HTR-8/SVneo (cell line): ENCODE results near the gene KRT5.

Source experiments
- DNase-seq: peaks from one replicate; pipeline ENCODE4 v3.0.0; 2011; ENCODE audit warnings: low spot score, mixed read lengths; ENCODE audit not compliant: insufficient read length
- FAIRE-seq: peaks from 2 replicates; lab custom pipeline; 2011; peaks lifted over from hg19 to GRCh38; lab: Jason Lieb, UNC

Gene KRT5

DNA sequence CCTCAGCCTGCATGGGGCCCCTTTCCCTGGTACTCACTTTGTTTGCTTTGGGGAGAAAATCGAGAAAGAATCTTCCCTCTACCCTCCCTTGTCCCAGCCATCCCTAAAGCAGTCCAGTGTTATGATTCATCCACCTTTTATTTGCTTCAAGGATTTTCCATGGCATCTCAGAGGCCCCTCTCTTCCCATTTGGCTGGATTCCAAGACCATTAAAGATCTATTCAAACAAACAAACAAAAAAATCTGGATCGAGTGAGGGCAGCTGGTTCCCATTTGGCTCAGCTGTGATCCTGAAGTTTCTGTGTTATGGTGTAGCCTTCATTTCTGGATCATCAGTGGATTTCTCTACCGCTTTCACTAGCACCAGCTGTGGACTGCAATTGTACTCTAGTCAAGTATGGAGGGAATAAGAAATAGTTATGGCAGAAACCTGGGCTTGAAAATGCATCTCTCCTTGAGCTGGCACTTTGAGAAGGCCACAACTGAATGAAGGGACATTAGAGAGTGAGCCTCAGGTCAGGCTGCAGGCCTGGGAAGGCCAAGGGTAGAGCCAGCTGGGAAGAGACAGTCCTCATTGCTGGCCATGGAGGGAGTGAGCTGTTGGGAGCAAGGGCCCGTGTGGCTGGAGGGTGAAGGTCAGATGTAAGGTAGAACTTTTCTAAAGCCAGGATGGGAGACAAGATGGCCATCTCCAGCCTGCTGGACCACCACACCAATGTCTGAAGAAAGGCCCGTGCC lies 19.1 kb upstream of the KRT5 start:
- peak; percentile 73 for DNase-seq
- no peak for FAIRE-seq

DNA sequence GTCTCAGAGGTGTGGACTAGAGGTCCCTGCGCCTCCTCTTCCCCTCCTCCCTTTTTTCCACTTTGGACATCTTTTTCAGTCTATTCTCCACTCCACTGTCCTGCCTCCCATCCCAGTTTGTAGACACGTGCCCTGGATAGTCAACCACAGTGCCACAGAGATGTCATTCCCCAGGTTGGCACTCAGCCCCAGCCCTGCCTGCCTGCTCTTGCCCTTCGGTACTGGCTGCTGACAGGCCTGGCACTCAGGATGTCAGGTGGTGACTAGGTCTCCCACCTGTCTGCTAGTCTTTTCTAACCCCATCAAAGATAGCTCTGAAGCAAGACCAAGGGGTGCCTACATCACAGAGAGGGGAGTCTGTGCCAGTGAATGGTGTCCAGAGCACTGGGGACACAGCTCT lies 16.9 kb upstream of the KRT5 start:
- FAIRE-seq = no peak
- DNase-seq = no peak

DNA sequence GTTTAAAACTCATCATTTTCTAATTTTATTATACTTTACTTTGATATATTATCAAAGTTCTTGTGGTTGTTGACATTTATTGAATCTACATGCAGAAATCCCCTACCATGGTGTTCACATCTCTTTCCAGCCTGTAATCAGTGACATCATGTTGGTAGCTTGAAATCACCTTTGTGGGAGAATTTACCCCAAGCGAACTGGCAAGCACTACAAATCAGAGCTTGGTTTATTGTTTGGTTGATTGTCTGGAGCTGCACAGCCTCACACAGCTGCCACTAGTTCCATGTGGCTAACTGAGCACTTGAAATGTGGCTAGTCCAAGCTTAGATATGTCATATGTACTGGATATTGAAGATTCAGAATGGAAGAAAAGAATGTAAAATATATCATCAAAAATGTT lies 15.4 kb upstream of the KRT5 start:
- FAIRE-seq = no peak

DNA sequence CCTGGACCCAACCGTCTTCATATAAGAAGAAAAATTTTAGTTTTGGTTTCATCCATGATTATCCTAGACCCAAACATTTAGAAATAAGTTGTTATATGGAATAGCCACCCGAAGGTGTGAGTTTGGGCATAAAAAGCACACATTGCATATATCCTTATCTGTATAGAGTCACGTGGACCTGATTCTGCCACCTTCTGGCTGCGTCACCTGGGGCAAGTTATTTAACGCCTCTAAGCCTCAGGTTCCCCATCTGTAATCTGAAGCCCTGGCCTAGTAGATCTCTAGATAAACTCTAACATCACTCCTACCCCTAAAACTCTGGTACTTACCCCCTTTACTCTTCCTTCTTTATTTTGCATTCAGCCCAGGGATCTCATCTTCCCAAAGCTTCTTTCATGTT lies 14.3 kb upstream of the KRT5 start:
- DNase-seq = no peak
- no peak for FAIRE-seq

More for the DNA sequence above, 15.4 kb upstream of the KRT5 start:
- DNase-seq = no peak

DNA sequence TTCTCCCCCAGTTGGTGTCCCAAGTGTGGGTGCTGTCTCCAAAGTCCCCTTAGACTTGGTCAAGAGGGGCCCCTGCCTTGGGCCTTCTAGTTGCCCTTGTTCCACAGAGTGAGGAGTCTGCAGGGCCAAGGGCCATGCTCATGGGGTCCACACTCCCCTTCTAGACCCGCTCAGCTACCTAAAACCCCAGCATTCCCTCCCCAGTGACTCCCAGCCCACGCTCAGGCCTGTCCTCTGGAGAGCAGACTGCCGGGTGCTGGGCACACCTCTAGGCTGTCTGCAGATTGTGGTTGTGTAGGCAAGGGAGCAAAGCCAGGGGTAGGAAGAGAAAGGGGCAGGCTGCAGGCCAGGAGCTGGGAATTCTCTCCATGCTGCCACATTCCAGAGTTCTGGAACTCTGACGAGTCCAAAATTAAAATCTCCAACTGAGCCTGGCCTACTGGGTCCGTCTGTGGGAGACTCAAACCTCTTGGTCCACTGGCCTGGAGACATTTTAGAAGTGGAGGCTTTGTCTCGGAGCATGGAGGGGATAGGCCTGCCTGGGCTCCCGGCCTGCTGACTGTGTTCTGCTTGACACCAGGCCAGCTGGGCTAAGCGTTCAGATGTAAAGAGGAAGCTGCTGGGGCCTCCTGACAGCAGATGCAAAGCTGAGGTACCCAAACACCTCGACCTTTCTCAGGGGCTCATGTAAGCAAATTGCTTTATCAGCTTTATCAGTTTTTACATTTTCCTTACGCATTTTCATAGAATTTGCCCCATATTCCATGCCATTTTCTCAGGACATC lies 13.7 kb upstream of the KRT5 start:
- DNase-seq (no peak), FAIRE-seq (no peak)

GRCh38 chr12:52532636-52533035 lies 12.4 kb upstream of the KRT5 start:
- FAIRE-seq = no peak
- DNase-seq = no peak

DNA sequence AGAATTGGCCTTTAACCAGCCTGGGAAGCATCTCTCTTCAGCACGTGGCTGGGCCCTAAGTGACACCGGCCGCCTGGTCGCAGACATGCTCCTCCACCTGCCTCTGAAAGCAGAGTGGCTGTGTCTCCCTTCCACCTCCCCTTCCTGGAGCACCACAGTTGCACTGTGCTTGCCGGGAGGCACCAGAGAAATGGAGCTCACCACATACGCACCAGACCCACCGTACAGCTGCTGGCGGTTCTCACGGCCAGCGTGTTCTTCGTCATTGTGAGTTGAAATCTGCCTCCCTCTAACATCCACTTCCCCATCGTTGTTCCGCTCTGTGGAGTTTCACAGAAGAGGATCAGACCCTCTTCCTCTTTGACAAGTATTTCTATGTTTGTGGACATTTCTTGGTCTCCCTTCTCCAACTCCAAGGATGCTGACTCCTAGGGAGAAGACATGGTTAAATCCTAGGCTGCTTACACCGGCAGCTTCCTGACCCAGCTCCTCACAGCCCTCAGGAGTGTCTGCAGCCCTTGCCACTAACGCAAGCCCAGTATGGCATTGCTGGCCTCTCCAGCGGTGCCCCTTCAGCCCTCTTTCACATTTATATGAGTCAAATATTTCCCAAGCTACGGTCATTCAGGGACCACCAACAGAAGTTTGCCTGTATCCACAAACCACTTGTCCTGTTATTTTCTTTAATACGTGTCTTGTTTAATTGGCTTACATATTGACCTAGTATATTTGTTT lies 11.5 kb upstream of the KRT5 start:
- FAIRE-seq = no peak
- no peak for DNase-seq

GRCh38 chr12:52530905-52531304 lies 10.7 kb upstream of the KRT5 start:
- FAIRE-seq = no peak

GRCh38 chr12:52530366-52530765 lies 10.2 kb upstream of the KRT5 start:
- DNase-seq (no peak), FAIRE-seq (no peak)

More at GRCh38 chr12:52530905-52531304, 10.7 kb upstream of the KRT5 start:
- no peak for DNase-seq

- no peak for DNase-seq
- no peak for FAIRE-seq
These were observed 9.7 kb upstream of the KRT5 start for GRCh38 chr12:52529846-52530245.

DNA sequence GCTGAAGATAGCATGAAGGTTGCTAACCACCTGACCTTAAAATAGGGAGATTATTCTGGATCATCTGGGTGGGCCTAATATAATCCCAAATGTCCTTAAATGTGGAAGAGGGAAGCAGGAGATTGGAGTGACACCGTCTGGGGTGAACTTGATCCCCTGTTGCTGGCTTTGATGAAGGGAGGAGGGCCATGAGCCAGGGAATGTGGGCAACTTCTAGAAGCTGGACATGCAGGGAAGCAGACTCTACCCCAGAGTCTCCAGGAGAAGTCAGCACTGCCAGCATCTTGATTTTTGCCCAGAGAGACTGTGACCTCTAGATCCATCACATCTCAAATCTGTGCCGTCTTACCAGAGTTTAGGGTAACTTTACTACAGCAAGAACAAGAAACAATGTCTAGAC lies 9.2 kb upstream of the KRT5 start:
- no peak for DNase-seq
- FAIRE-seq = no peak

- no peak for DNase-seq
These were observed 8.5 kb upstream of the KRT5 start for GRCh38 chr12:52528641-52529143.

GRCh38 chr12:52527121-52527800 lies 7.1 kb upstream of the KRT5 start:
- DNase-seq (no peak), FAIRE-seq (no peak)

More at GRCh38 chr12:52528641-52529143, 8.5 kb upstream of the KRT5 start:
- FAIRE-seq = no peak

DNA sequence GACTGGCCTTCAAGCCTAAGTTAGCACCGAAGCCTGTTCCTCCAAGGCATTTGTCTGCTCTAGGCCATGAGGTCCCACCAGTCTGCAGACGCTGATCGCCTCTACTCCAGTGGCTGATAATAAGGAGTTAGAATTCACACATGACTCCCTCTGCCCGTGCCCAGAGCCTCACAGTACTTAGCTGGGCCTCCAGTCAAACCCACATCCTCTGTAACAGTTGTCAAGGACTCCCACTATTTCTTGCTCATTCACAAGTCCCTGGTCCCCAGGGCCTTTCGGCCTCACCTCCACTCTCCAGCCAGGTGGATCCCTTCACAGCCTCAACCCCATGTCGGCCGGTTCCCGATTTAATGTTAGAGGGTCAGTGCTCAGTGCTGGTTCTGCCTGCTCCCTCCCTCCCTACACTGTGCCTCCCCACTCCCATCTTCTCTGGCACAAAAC lies 6.3 kb upstream of the KRT5 start:
- no peak for DNase-seq
- no peak for FAIRE-seq

GRCh38 chr12:52525661-52526499 lies 5.7 kb upstream of the KRT5 start:
- no peak for FAIRE-seq
- DNase-seq = no peak

- DNase-seq (no peak), FAIRE-seq (no peak)
These were observed 4.9 kb upstream of the KRT5 start for GRCh38 chr12:52524898-52525591.

DNA sequence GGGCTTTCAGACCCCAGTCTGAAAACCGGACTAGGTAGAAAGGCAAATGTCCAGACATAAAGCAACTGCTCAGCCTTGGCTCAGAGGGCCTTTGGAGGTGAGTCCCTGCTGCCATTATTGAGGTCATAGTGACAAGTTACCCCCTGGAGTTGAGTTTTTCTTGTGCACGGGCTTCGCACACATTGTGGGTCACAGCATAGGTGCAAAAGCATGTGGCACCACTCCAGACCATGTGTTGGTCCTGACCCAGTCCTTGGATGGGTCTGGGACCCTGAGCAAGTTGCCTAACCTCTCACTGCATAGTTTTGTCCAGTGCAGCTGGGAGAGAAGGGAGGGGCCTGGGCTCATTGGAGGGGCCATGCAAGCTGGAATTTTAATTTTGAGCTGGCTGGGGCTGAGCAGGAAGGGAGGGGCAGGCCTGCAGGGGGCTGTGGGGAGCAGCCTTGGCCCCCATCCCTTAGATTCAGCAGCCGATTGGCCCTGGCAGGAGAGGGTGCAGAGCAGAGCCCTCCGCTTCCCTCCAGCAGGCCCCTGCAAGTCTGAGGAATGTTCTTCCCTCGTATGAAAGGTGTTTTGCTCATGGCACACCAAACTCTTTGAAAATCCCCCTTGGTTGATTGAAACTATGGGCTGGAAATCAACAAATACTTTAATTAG lies 4.2 kb upstream of the KRT5 start:
- DNase-seq (no peak), FAIRE-seq (no peak)

DNA sequence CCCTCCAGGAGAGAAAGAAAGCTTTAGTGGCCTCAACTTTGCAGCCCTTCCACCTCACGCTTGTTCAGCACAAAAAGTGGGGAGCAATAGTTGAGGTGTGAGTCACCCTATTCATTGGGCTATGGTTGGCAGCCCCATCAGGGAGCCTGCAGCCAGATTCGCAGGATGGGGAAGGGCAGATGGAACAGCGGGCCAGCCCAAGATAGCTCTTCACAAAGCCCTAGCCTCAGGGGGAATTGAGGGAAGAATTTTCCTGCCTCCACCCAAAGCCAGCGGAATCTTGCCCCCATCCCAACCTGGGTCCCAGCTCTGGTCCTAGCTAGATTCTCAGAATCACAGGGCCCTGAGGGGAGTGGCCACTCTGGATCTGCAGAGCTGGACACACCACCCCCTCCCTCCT lies 3.6 kb upstream of the KRT5 start:
- no peak for FAIRE-seq
- no peak for DNase-seq
